B cell (primary cell): ENCODE data around the gene IPCEF1. TPM values are rescaled to one million over a fixed set of nuclear protein-coding genes. Genes with fewer than 3 reads are reported as not detected.

Experiments
- ATAC-seq: fragments of 200-7000 bp; cut with Tn5 transposase; one replicate; pipeline ENCODE4 v1.10.0; 2021; ENCODE audit warnings: low read depth, mild to moderate bottlenecking, moderate number of reproducible peaks, moderate library complexity
- CTCF ChIA-PET: fragments of 350-600 bp; sonication (Branson Sonifier 250); formaldehyde crosslinking; loops from one replicate; lab custom pipeline; 2021; ENCODE audit warnings: antibody characterized with exemption, inconsistent platforms; lab: Charles Lee
- POLR2A ChIA-PET: fragments of 350-600 bp; sonication (Branson Sonifier 250); formaldehyde crosslinking; loops from one replicate; lab custom pipeline; 2021; ENCODE audit warnings: antibody characterized with exemption; lab: Charles Lee
- DNase-seq: peaks from one replicate; pipeline ENCODE4 v3.0.0; 2013
- H2AFZ ChIP-seq: 2 replicates; pipeline ENCODE4 v1.6.1; 2012; ENCODE audit warnings: mild to moderate bottlenecking, low read depth, low read length; ENCODE audit not compliant: insufficient read depth, poor library complexity, severe bottlenecking
- H3K27ac ChIP-seq, 2 donors: 1 replicate in 1 of 2; 2 replicates in 1 of 2; pipeline ENCODE4 v1.5.1; 2012 to 2013; ENCODE audit warnings: low read length in 2 of 2, mild to moderate bottlenecking in 2 of 2, moderate library complexity in 1 of 2
- H3K27me3 ChIP-seq, 4 experiments: fragments of 200-600 bp in 1 of 4; sonication (generic) in 1 of 4; replicated peaks in 1 of 4; 1 replicate in 2 of 4; 2 replicates in 2 of 4; pipeline versions ENCODE4 v1.6.1 to v1.7.0; 2013 to 2016; ENCODE audit warnings: low read length in 3 of 4, mild to moderate bottlenecking in 2 of 4, mixed read lengths in 1 of 4, moderate library complexity in 1 of 4; ENCODE audit not compliant: insufficient read depth in 4 of 4, control insufficient read depth in 3 of 4; ENCODE audit errors: control extremely low read depth in 1 of 4
- H3K36me3 ChIP-seq, 2 experiments: replicated peaks in 1 of 2; 1 replicate in 1 of 2; 2 replicates in 1 of 2; pipeline versions ENCODE4 v1.6.1 to v1.7.1; 2013; ENCODE audit warnings: low read length in 1 of 2; ENCODE audit not compliant: insufficient read depth in 2 of 2, control insufficient read depth in 1 of 2; ENCODE audit errors: control extremely low read depth in 1 of 2, extremely low read depth in 1 of 2
- H3K4me1 ChIP-seq, 2 donors: fragments of 200-600 bp in 1 of 2; sonication (generic) in 1 of 2; 1 replicate in 1 of 2; 2 replicates in 1 of 2; pipeline versions ENCODE4 v1.5.1 to v1.6.1; 2013 to 2017; ENCODE audit warnings: low read length in 2 of 2; ENCODE audit not compliant: control insufficient read depth in 2 of 2, insufficient read depth in 2 of 2
- H3K4me2 ChIP-seq: replicated peaks from 2 replicates; pipeline ENCODE3; 2012; ENCODE audit warnings: mild to moderate bottlenecking, low read depth, low read length; ENCODE audit not compliant: poor library complexity, severe bottlenecking
- H3K4me3 ChIP-seq, 5 experiments: fragments of 200-600 bp in 1 of 5; sonication (generic) in 1 of 5; 1 replicate in 3 of 5; 2 replicates in 2 of 5; pipeline versions ENCODE4 v1.5.1 to v1.7.0; 2011 to 2016; ENCODE audit warnings: low read length in 4 of 5, mild to moderate bottlenecking in 4 of 5, low read depth in 2 of 5, control low read depth in 1 of 5, moderate library complexity in 1 of 5; ENCODE audit not compliant: insufficient read depth in 1 of 5; ENCODE audit errors: control extremely low read depth in 1 of 5, extremely low read depth in 1 of 5
- H3K79me2 ChIP-seq: fragments of 200-600 bp; sonication (generic); one replicate; pipeline ENCODE4 v1.6.0; 2016; ENCODE audit warnings: low read length; ENCODE audit not compliant: control insufficient read depth, insufficient read depth
- H3K9ac ChIP-seq: fragments of 200-600 bp; sonication (generic); 2 replicates; pipeline ENCODE4 v1.6.1; 2017; ENCODE audit warnings: mild to moderate bottlenecking, low read length, moderate library complexity
- H3K9me3 ChIP-seq, 3 donors: one replicate each; pipeline versions ENCODE4 v1.6.1 to v1.7.1; 2013; ENCODE audit warnings: low read length in 2 of 3; ENCODE audit not compliant: control insufficient read depth in 2 of 3, insufficient read depth in 1 of 3; ENCODE audit errors: control extremely low read depth in 1 of 3
- H4K20me1 ChIP-seq: 2 replicates; pipeline ENCODE4 v1.6.0; 2012; ENCODE audit warnings: mild to moderate bottlenecking, low read length; ENCODE audit not compliant: insufficient read depth, control insufficient read depth, poor library complexity, severe bottlenecking
- H3K27ac Mint-ChIP-seq: one replicate; pipeline ENCODE4 v1.8.0; 2021; ENCODE audit warnings: mixed read lengths
- H3K27me3 Mint-ChIP-seq: one replicate; pipeline ENCODE4 v1.8.0; 2021; ENCODE audit warnings: mixed read lengths
- H3K4me1 Mint-ChIP-seq: one replicate; pipeline ENCODE4 v1.8.0; 2021; ENCODE audit warnings: mixed read lengths
- H3K4me3 Mint-ChIP-seq: one replicate; pipeline ENCODE4 v1.8.0; 2021; ENCODE audit warnings: mixed read lengths
- H3K9me3 Mint-ChIP-seq: one replicate; pipeline ENCODE4 v1.8.0; 2022; ENCODE audit warnings: mixed read lengths; ENCODE audit not compliant: insufficient read depth
- CTCF ChIP-seq: fragments of 200-600 bp; IDR thresholded peaks from one replicate; pipeline ENCODE4 v1.8.0; 2022; ENCODE audit warnings: antibody characterized with exemption, mild to moderate bottlenecking
- EZH2 ChIP-seq: IDR thresholded peaks from 2 replicates; pipeline ENCODE4 v1.6.1; 2012; ENCODE audit warnings: borderline replicate concordance, low read depth, mild to moderate bottlenecking, moderate library complexity, low read length; ENCODE audit not compliant: insufficient read depth, poor library complexity, severe bottlenecking
- WGBS: methylation state at CpG from one replicate; pipeline ENCODE4 v1.1.5; 2013; ENCODE audit warnings: missing lambda C conversion rate; ENCODE audit not compliant: insufficient coverage; 5-methylcytosine and 5-hydroxymethylcytosine counted together
- intact Hi-C: fragments of 100-400 bp; cut with micrococcal nuclease; formaldehyde crosslinking; loops from one replicate; pipeline ENCODE4 v1.10.0; 2022
- polyA plus RNA-seq: library from polyadenylated mRNA; depleted of rRNA; stranded (reverse); fragments of >200 nt; gene quantifications from 2 replicates; pipeline ENCODE4 v1.2.3, GENCODE V29; 2012
- total RNA-seq, 2 donors: library from RNA; stranded (reverse); fragments of 120-200 nt in 1 of 2; gene quantifications; 1 replicate in 1 of 2; 2 replicates in 1 of 2; pipeline versions ENCODE4 v1.2.3 to v1.2.4, GENCODE V29; 2013 to 2022

IPCEF1 gene
- total and polyA plus RNA-seq, 2 donors (not counting 1 experiment from before 2014, with no cell fraction given), result 0.22 to 0.94 TPM

DNA sequence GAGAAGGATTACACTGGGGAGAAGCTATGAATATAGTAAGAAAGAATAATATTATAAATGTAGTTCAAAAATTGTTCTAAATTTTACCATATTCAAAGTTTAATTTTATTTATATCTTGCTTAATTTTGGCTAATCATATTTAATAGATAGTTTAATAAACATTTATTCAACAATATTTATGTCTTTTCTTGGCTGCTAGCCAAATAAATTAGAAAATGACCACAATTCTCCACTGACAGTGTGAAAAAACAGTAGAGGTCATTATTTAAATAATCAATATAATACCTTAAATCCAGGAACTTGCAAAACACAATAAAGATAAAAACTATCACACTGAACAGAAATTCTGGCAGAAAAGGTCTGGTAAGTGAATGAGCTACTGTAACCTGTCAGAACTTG, 145.9 kb downstream of the IPCEF1 start:
- ChIA-PET CTCF (no interaction called here), POLR2A (no interaction called here)
- no peak for ATAC-seq
- Histone ChIP-seq H3K9me3 (no peaks in the 10 kb centered on the region), H2AFZ (no peak overlapping the region), H3K27ac (no peak overlapping the region), H3K79me2 (no peaks in the 10 kb centered on the region), H3K27me3 (no peaks in the 10 kb centered on the region), H3K4me2 (no peak overlapping the region), H4K20me1 (no peaks in the 10 kb centered on the region), H3K36me3 (no peaks in the 10 kb centered on the region), H3K4me1 (no peaks in the 10 kb centered on the region), H3K9ac (no peak overlapping the region), H3K4me3 (no peak overlapping the region)
- Mint-ChIP-seq H3K4me3 (no peak overlapping the region), H3K9me3 (no peaks in the 10 kb centered on the region), H3K27ac (no peak overlapping the region), H3K4me1 (no peaks in the 10 kb centered on the region), H3K27me3 (no peaks in the 10 kb centered on the region)
- intact Hi-C loops, result no loop called here
- DNase-seq, result no peak
- no peak for TF ChIP-seq CTCF
- no peak for TF ChIP-seq EZH2

- ATAC-seq, result no peak
- H3K79me2 ChIP-seq, result no peaks in the 10 kb centered on the region
- H3K9ac ChIP-seq, result no peak overlapping the region
- no peak overlapping the region for H3K27ac Mint-ChIP-seq
- H3K4me3 ChIP-seq, result no peak overlapping the region
- POLR2A ChIA-PET, result no interaction called here
- CTCF ChIA-PET, result no interaction called here
- no peaks in the 10 kb centered on the region for H3K4me1 ChIP-seq
- no peak overlapping the region for H2AFZ ChIP-seq
- no peaks in the 10 kb centered on the region for H3K27me3 Mint-ChIP-seq
- no CpG with 5 or more reads among the region's 3 CpGs for WGBS
- no peaks in the 10 kb centered on the region for H3K27me3 ChIP-seq
- H3K27ac ChIP-seq, result no peak overlapping the region
- H3K4me3 Mint-ChIP-seq, result no peak overlapping the region
- DNase-seq, result no peak
- no peak overlapping the region for H3K4me2 ChIP-seq
- H3K4me1 Mint-ChIP-seq, result no peaks in the 10 kb centered on the region
- H4K20me1 ChIP-seq, result no peaks in the 10 kb centered on the region
- no peaks in the 10 kb centered on the region for H3K9me3 ChIP-seq
- H3K36me3 ChIP-seq, result no peaks in the 10 kb centered on the region
- TF ChIP-seq CTCF, result no peak
- TF ChIP-seq EZH2, result no peak
- H3K9me3 Mint-ChIP-seq, result no peaks in the 10 kb centered on the region
- intact Hi-C loops, result no loop called here
These were observed 147.0 kb downstream of the IPCEF1 start for GRCh38 chr6:154209555-154209954.
